SK-N-SH treated with all-trans-retinoic acid at 6 μM for 48 hours (cell line): ENCODE measurements around the gene MRGPRX3.

ENCODE experiments used
- ATAC-seq: fragments of 200-7000 bp; cut with Tn5 transposase; 3 replicates; pipeline ENCODE4 v1.9.1; 2020; ENCODE audit warnings: mild to moderate bottlenecking, moderate library complexity
- ARNTL ChIP-seq: fragments of 450-650 bp; formaldehyde crosslinking; IDR thresholded peaks from 2 replicates; pipeline ENCODE4 v1.5.0; 2020; ENCODE audit warnings: low read depth, mild to moderate bottlenecking, moderate library complexity, borderline replicate concordance
- BACH2 ChIP-seq: fragments of 250-450 bp; sonication (Bioruptor Pico); IDR thresholded peaks from 2 replicates; pipeline ENCODE4 v1.9.0; 2021; ENCODE audit warnings: mild to moderate bottlenecking, borderline replicate concordance
- ESRRG ChIP-seq: fragments of 250-450 bp; sonication (Bioruptor Pico); IDR thresholded peaks from 2 replicates; pipeline ENCODE4 v1.6.1; 2021; ENCODE audit warnings: mild to moderate bottlenecking
- ISL1 ChIP-seq: fragments of 250-450 bp; sonication (Bioruptor Pico); IDR thresholded peaks from 2 replicates; pipeline ENCODE4 v2.1.2; 2022; ENCODE audit warnings: mild to moderate bottlenecking, moderate library complexity
- OSR1 ChIP-seq: fragments of 250-450 bp; sonication (Bioruptor Pico); IDR thresholded peaks from 2 replicates; pipeline ENCODE4 v1.8.0; 2022; ENCODE audit warnings: moderate library complexity, mild to moderate bottlenecking, inconsistent platforms
- PPARA ChIP-seq: fragments of 250-450 bp; sonication (Bioruptor Pico); IDR thresholded peaks from 2 replicates; pipeline ENCODE4 v1.5.0; 2020; ENCODE audit warnings: mild to moderate bottlenecking, borderline replicate concordance
- SNAI2 ChIP-seq: fragments of 250-450 bp; sonication (Bioruptor Pico); IDR thresholded peaks from 2 replicates; pipeline ENCODE4 v1.5.0; 2020; ENCODE audit warnings: mild to moderate bottlenecking, moderate library complexity
- TCF4 ChIP-seq: fragments of 250-450 bp; sonication (Bioruptor Pico); IDR thresholded peaks from 2 replicates; pipeline ENCODE4 v1.8.0; 2021; ENCODE audit warnings: mild to moderate bottlenecking, moderate library complexity, borderline replicate concordance
- TOX ChIP-seq: fragments of 250-450 bp; sonication (Bioruptor Pico); IDR thresholded peaks from 2 replicates; pipeline ENCODE4 v1.8.0; 2021; ENCODE audit warnings: mild to moderate bottlenecking, moderate library complexity, borderline replicate concordance
- ZC3H10 ChIP-seq: fragments of 250-450 bp; sonication (Bioruptor Pico); IDR thresholded peaks from 2 replicates; pipeline ENCODE4 v1.5.1; 2021; ENCODE audit warnings: mild to moderate bottlenecking, moderate library complexity
- ZFP3 ChIP-seq: fragments of 250-450 bp; sonication (Bioruptor Pico); IDR thresholded peaks from 2 replicates; pipeline ENCODE4 v1.5.0; 2020; ENCODE audit warnings: mild to moderate bottlenecking, moderate library complexity
- ZFP30 ChIP-seq: fragments of 450-650 bp; formaldehyde crosslinking; IDR thresholded peaks from 2 replicates; pipeline ENCODE4 v1.5.0; 2022; ENCODE audit warnings: mild to moderate bottlenecking, moderate library complexity
- ZNF565 ChIP-seq: fragments of 450-650 bp; formaldehyde crosslinking; conservative IDR thresholded peaks from 2 replicates; pipeline ENCODE4 v1.5.0; 2020; ENCODE audit warnings: low read depth, mild to moderate bottlenecking, moderate library complexity
- ZNF8 ChIP-seq: fragments of 450-650 bp; formaldehyde crosslinking; IDR thresholded peaks from 2 replicates; pipeline ENCODE4 v1.5.0; 2020; ENCODE audit warnings: mild to moderate bottlenecking, moderate library complexity
- TF ChIP-seq, protein P1 (sequence below): fragments of 250-450 bp; sonication (Bioruptor Pico); IDR thresholded peaks from 2 replicates; pipeline ENCODE4 v1.8.0; 2021; ENCODE audit warnings: low read depth, mild to moderate bottlenecking, moderate library complexity, borderline replicate concordance
- TF ChIP-seq, protein P2 (sequence below): fragments of 250-450 bp; sonication (Bioruptor Pico); IDR thresholded peaks from 2 replicates; pipeline ENCODE4 v1.8.0; 2020; ENCODE audit warnings: mild to moderate bottlenecking, moderate library complexity, borderline replicate concordance
- TF ChIP-seq, protein P3 (sequence below): fragments of 250-450 bp; sonication (Bioruptor Pico); IDR thresholded peaks from 2 replicates; pipeline ENCODE4 v1.5.1; 2020; ENCODE audit warnings: low read depth, mild to moderate bottlenecking, moderate library complexity

The MRGPRX3 gene

DNA sequence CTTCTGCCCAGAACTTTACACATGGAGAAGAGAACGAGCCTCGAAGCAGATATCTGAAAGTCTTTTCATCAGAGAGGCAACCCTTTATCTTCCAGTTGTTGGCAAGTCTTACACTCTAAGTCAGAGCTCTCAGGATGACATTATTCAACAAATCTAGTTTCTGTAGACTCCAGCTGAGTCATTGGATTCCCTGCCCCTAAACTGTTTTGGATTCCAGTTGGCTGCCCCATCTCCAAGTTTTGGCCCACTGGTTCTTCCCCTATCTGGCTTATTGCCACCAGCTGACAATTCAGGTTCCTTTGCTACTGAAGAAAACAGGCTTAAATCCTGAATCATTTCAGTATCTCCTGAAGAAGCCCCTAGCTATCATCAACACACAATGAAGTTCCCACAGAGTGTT, 40.6 kb upstream of the MRGPRX3 start:
- TF ChIP-seq TCF4 (no peak), BACH2 (CRISPR knock-in tag) (no peak), ZFP3 (CRISPR knock-in tag) (no peak), ZFP30 (CRISPR knock-in tag) (no peak), ZC3H10 (no peak), TOX (CRISPR knock-in tag) (no peak), OSR1 (CRISPR knock-in tag) (no peak), SNAI2 (CRISPR knock-in tag) (no peak)
- TF ChIP-seq, protein P1, sequence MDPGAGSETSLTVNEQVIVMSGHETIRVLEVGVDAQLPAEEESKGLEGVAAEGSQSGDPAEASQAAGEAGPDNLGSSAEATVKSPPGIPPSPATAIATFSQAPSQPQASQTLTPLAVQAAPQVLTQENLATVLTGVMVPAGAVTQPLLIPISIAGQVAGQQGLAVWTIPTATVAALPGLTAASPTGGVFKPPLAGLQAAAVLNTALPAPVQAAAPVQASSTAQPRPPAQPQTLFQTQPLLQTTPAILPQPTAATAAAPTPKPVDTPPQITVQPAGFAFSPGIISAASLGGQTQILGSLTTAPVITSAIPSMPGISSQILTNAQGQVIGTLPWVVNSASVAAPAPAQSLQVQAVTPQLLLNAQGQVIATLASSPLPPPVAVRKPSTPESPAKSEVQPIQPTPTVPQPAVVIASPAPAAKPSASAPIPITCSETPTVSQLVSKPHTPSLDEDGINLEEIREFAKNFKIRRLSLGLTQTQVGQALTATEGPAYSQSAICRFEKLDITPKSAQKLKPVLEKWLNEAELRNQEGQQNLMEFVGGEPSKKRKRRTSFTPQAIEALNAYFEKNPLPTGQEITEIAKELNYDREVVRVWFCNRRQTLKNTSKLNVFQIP = no peak
- no peak for ATAC-seq

DNA sequence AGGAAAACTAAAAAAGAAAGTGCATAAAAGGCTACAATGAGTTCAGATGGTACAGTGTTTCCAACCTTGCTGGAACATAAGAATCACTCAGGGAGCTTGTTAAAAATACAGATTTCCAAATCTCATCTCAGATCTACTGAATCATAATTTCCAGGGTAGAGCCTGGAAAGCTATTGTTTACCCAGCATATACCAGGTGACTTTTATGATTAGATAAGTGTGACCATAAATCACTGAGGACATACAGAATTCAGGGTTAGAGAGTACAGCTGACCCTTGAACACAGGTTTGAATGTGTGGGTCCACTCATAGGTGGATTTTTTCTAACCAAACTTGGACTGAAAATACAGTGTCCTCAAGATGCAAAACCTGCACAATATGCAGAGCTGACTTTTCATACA, 38.4 kb upstream of the MRGPRX3 start:
- ATAC-seq = no peak
- no peak for TF ChIP-seq ZFP3 (CRISPR knock-in tag)
- TF ChIP-seq ZNF8 (CRISPR knock-in tag) = no peak
- no peak for TF ChIP-seq ISL1
- no peak for TF ChIP-seq TCF4
- TF ChIP-seq ARNTL (CRISPR knock-in tag) = no peak
- TF ChIP-seq, protein P2, sequence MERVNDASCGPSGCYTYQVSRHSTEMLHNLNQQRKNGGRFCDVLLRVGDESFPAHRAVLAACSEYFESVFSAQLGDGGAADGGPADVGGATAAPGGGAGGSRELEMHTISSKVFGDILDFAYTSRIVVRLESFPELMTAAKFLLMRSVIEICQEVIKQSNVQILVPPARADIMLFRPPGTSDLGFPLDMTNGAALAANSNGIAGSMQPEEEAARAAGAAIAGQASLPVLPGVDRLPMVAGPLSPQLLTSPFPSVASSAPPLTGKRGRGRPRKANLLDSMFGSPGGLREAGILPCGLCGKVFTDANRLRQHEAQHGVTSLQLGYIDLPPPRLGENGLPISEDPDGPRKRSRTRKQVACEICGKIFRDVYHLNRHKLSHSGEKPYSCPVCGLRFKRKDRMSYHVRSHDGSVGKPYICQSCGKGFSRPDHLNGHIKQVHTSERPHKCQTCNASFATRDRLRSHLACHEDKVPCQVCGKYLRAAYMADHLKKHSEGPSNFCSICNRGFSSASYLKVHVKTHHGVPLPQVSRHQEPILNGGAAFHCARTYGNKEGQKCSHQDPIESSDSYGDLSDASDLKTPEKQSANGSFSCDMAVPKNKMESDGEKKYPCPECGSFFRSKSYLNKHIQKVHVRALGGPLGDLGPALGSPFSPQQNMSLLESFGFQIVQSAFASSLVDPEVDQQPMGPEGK = no peak
- TF ChIP-seq ESRRG (CRISPR knock-in tag) = no peak
- TF ChIP-seq PPARA = no peak

DNA sequence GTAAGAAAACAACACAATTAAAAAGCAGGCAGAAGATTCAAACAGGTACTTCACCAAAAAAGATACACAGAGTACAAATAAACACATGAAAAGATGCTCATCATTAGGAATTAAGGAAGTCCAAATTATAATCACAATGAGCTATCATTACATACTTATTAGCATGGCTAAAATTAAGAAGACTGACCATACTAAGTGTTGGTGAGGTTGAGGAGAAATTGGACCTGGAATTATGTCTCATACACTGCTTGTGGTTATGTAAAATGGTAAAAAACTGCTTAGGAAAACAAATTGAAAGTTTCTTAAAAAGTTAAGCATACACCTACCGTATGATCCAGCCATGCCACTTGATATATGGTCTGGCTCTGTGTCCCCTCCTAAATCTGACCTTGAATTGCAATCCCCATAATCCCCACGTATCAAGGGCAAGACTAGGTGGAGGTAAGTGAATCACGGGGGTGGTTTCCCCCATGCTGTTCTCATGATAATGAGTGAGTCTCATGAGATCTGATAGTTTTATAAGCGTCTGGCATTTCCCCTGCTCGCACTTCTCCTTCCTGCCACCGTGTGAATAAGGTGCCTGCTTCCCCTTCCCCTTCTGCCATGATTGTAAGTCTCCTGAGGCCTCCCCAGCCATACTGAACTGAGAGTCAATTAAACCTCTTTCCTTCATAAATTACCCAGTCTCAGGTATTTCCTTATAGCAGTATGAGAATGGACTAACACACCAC, 31.3 kb upstream of the MRGPRX3 start:
- TF ChIP-seq, protein P3, sequence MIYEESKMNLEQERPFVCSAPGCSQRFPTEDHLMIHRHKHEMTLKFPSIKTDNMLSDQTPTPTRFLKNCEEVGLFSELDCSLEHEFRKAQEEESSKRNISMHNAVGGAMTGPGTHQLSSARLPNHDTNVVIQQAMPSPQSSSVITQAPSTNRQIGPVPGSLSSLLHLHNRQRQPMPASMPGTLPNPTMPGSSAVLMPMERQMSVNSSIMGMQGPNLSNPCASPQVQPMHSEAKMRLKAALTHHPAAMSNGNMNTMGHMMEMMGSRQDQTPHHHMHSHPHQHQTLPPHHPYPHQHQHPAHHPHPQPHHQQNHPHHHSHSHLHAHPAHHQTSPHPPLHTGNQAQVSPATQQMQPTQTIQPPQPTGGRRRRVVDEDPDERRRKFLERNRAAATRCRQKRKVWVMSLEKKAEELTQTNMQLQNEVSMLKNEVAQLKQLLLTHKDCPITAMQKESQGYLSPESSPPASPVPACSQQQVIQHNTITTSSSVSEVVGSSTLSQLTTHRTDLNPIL (CRISPR knock-in tag) = no peak
- TF ChIP-seq SNAI2 (CRISPR knock-in tag) (no peak), ARNTL (CRISPR knock-in tag) (no peak)
- no peak for ATAC-seq

DNA sequence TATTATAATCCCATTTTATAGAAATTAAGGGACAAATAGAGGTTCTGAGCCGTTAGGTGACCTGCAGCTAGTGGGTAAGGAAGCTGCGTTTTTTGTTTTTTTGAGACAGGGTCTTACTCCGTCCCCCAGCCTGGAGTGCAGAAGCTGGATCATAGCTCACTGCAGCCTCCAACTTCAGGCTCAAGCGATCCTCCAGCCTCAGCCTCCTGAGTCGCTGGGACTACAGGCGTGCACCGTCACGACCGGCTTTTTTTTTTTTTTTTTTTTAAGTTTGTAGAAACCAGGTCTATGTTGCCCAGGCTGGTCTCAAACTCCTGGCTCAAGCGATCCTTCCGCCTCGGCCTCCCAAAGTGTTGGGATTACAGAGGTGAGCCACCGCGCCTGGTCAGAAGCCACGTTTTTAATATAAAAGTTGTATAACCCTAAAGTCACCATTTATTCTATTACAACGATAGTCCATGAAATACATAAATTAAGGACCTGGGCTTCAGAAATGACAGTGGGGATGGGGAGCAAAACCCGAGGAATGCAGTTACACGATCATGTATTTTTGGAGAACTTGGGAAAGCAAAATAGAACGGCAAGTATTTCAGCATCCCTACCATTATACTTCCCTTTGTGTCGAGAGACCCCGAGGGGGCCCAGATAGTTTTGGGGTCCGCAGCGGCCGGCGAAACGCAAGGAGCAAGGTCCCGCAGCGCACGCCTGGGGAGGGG, 27.1 kb upstream of the MRGPRX3 start:
- TF ChIP-seq, protein P2 = no peak
- TF ChIP-seq ZC3H10 (no peak), SNAI2 (CRISPR knock-in tag) (no peak), TOX (CRISPR knock-in tag) (no peak), ISL1 (no peak), TCF4 (no peak), ZFP3 (CRISPR knock-in tag) (no peak), BACH2 (CRISPR knock-in tag) (no peak), PPARA (no peak), ZNF8 (CRISPR knock-in tag) (no peak), ZNF565 (CRISPR knock-in tag) (no peak), ZFP30 (CRISPR knock-in tag) (no peak), ARNTL (CRISPR knock-in tag) (no peak), OSR1 (CRISPR knock-in tag) (no peak)

More for the DNA sequence above, 27.1 kb upstream of the MRGPRX3 start:
- ATAC-seq = peak; percentile 54
